Left renal pelvis (tissue), 4 donors: ENCODE data around the gene ADGRV1. TPM values are rescaled to one million over a fixed set of nuclear protein-coding genes. Genes with fewer than 3 reads are reported as not detected.
"Not testable (repeated sequence)": the region's sequence is repeated elsewhere in the genome, so short reads cannot be mapped to it uniquely, and the experiment has no call there.

Experiments used
- DNase-seq, 4 donors: peaks; one replicate each; pipeline ENCODE4 v3.0.0-alpha.2; 2013; ENCODE audit warnings: low read depth in 4 of 4, low spot score in 3 of 4
- polyA plus RNA-seq, 4 donors: library from polyadenylated mRNA; unstranded; fragments of 120-200 nt; gene quantifications; one replicate each; pipeline ENCODE4 v1.2.1, GENCODE V29; 2013; ENCODE audit not compliant: insufficient read length in 4 of 4

ADGRV1 gene
- polyA plus RNA-seq, 4 donors, result 1.7 to 12.8 (median 11.5) TPM

- no peak for DNase-seq
These were observed 484.3 kb downstream of the ADGRV1 start for GRCh38 chr5:91042936-91043255.

- DNase-seq, result no peak
These were observed 489.5 kb downstream of the ADGRV1 start for GRCh38 chr5:91048073-91048472.

GRCh38 chr5:91049112-91049511, 490.5 kb downstream of the ADGRV1 start:
- no peak for DNase-seq

DNA sequence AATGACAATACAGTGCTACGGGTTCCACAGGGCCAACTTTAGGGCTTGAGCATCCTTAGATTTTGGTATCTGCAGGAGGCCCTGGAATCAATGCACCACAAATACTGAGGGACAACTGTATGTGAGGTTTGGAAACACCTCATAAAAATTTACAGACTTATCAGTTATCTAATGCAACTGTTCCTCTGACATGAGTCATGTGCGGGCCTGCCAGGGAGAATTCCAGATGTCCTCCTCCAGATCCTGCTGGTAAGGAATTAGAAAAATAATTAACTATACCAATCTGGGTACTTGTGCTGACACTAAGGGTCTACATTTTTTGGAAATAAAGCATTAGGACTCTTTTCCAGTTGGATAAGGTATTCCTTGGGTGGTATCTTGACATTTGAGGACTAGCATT, 491.2 kb downstream of the ADGRV1 start:
- no peak for DNase-seq

- DNase-seq, result not testable (repeated sequence)
These were observed 493.8 kb downstream of the ADGRV1 start for GRCh38 chr5:91052411-91052810.

- DNase-seq, result no peak
These were observed 494.6 kb downstream of the ADGRV1 start for GRCh38 chr5:91052977-91053740.

- no peak for DNase-seq
These were observed 495.1 kb downstream of the ADGRV1 start for GRCh38 chr5:91053741-91054025.

DNA sequence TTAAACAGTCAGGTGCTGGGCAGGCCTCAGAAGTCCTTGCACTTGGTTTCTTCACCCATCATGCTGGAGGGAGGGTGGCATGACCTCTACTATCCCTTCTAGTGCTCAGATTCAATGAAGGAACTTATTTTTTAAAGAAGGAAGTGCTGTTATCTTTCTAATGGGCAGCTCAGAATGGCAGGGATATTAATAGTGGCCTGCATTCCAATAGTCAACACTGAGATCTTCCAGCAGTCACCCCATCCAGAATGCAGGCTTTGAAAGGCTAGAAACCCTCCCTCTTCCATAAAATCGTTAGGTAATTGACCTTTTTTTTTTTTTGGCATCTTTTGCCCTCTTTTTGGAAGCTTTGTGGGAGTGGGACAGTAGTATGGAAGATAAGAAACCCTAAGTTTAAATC, 499.6 kb downstream of the ADGRV1 start:
- DNase-seq, result no peak

DNA sequence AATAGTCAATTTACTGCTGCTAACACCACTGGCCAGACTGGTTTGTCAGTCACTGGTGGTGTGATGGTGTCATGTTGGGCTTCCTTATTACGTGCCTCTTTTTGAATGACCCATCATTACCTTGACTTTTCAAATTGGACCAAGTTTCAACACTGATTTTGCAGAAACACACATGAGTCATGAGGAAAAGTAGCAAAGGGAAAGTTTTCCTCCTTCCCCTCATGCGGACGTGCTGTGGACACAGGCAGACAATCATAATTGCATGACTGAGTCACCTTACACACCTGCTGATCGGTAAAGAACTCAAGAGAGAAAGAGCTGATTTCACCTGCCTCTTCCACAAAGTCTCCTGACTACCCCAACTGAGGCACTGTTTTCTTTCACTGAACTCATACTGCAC, 500.0 kb downstream of the ADGRV1 start:
- no peak for DNase-seq

- DNase-seq, result no peak
These were observed 500.8 kb downstream of the ADGRV1 start for GRCh38 chr5:91059409-91059808.

GRCh38 chr5:91061094-91061493, 502.5 kb downstream of the ADGRV1 start:
- DNase-seq, result no peak

DNA sequence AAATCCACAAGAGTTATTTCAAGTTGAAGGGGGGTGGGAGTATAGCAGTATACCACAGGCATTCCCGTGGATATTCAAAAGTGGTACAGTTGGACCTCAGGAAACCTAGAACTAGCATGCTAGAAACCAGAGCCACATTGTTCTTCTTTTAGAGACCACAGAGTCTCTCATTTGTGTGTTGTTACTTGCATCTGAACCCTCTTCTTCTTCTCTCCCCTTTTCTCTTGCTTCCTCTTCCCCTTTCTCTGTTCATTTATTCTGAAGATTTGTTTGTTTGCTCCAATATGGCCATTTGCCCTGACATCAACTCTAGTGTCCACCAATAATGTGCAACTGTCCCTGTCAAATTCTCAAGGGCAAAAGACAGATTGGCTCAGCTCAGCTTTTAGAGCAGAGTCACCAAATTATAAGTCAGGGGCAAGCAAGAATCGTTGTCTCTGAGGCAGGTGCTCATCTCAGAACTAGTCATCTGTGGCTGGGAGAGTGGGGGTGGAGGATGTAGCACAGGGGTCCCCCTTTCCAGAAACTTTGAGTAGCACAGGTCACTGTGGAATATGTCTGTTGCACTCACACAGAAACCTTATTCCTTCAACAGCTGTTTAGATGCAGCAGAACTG, 503.5 kb downstream of the ADGRV1 start:
- DNase-seq, result no peak

DNA sequence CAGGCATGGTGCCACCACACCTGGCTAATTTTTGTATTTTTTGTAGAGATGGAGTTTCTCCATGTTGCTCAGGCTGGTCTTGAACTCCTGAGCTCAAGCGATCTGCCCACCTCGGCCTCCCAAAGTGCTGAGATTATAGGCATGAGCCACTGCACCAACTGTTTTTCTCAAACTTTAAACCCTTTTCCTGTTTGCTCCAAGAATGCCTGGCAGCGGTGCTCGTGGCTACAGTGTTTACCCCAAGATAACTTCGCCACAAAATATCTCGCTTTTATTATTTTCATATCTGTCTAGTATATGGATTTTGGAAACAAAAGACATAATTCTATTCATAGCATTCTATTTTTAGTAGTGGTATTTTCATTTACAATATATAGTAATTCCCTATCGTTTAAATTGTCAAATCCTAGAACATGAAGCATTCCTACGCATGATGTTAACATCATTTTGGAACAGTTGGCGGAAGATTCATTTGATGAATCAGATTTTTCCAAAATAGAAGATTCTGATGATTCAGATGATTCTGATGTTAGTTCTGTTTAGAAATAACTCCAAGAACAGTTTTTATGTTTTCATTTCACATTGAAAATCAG, 504.6 kb downstream of the ADGRV1 start:
- DNase-seq, result not testable (repeated sequence)

GRCh38 chr5:91065496-91065895, 506.9 kb downstream of the ADGRV1 start:
- no peak for DNase-seq

GRCh38 chr5:91069364-91069763, 510.8 kb downstream of the ADGRV1 start:
- no peak for DNase-seq

DNA sequence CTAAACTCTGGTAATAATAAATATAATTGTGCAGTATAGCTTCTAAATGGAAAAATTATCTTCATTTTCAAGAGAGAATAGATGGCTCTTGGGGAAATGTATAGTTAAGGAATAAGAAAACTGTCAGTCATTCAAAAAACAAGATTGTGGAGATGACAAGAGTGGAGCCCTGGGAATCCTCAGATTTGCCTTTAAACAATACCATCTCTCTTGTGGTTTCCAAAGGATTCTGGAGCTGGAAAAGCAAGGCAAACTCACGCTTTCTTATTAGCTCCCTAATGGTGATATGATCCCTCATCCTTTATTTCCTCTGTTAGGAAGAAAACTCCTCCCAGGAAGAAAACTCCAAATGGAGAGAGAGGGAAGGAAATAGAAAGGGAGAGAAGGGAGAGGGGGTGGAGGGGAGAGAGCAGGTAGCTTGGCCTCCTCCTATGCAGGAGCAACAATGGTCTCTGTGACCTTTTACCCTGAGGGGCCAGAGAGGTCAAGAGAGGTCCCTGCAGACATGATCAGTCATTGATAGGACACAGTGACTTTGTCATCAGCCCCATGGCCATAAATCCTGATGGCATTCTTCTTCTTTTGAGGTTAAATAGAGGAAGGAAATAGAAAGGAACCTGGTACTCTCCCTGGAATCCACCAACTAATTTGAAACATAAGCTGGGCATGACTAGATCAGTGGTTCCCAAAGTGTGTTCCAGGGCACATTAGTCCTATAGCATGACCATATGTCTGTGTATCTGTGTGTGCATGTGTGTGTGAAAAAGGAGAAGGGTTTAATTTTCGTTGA, 512.4 kb downstream of the ADGRV1 start:
- no peak for DNase-seq

- DNase-seq, result no peak
These were observed 514.3 kb downstream of the ADGRV1 start for GRCh38 chr5:91072881-91073280.

- no peak for DNase-seq
These were observed 516.0 kb downstream of the ADGRV1 start for GRCh38 chr5:91074615-91075014.

DNA sequence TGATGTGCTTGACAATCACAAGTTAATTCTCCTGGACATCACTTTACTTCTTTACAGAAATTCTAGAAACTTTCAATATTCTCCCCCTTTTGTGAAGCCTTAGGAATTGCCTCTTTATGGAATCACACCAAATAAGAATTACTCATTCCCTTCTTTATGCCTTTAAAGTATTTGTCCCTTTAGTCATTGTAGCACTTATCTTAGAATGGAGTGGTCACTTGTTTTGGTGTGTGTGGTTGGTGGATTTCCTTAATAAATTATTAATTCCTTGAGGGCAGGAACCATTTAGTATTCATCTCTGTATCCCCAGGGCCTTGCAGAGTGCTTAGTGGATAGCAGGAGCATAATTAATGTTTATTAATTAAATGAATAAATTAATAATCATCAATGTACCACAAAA, 517.5 kb downstream of the ADGRV1 start:
- no peak for DNase-seq

- DNase-seq, result no peak
These were observed 519.0 kb downstream of the ADGRV1 start for GRCh38 chr5:91077623-91078022.

DNA sequence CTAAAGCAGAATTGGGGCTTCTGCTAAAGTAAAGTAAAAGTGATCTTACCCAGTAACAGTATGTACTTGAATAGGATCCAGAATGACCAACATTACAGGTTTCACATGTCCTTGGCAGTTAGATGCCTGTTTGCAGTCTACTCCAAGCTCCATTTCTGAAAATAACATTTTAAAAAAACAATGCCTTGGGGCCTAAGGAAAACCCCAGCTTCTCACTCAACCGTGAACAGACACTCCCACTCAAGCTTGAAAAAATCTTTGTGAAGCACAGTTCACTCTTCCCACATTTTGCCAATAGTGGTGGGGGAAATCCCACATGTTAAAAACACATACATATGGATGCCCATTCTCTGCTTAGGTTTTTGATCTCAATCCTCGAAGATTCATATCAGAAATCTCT, 520.4 kb downstream of the ADGRV1 start:
- peak in 2 of 4 donors; percentile 14 to 19 for DNase-seq

DNA sequence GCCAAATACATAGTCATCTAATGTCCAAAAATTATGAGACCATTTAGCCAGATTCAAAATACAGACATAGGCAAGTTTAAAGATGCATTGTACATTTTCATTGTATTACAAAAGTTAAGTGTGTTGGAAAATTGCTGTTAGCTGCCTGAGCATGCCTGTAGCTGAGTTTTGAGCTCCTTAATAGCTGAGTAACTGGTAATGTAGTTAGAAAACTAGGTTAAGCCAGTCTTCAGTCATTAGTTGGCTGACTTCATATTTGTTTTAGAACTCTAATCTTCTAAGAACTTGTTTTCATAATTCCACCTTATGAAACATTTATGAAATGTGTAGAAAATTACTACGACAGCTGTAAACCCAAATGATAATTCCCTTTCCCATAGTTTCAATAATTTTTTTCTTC, 531.2 kb downstream of the ADGRV1 start:
- DNase-seq, result no peak
